Left lobe of liver (tissue), 2 donors: ENCODE data around the gene TMEM209. TPM values are rescaled to one million over a fixed set of nuclear protein-coding genes. Genes with fewer than 3 reads are reported as not detected.
"Not testable (repeated sequence)": the region's sequence is repeated elsewhere in the genome, so short reads cannot be mapped to it uniquely, and the experiment has no call there.

Experiments used
- ATAC-seq: fragments of 200-7000 bp; cut with Tn5 transposase; one replicate; pipeline ENCODE4 v1.9.1; 2020; ENCODE audit warnings: mild to moderate bottlenecking, moderate library complexity
- DNase-seq: peaks from one replicate; pipeline ENCODE4 v3.0.0-alpha.2; 2020; ENCODE audit warnings: low spot score
- total RNA-seq: library from RNA; stranded (reverse); gene quantifications from one replicate; pipeline ENCODE4 v1.2.1, GENCODE V29; 2021
- donor health status: DM: no; HTN: no; CAD: no; lungs with moderate emphysema.
- donor health status: DM: no; HTN: yes; CAD: no.

The TMEM209 gene
- 7.5 TPM for total RNA-seq

DNA sequence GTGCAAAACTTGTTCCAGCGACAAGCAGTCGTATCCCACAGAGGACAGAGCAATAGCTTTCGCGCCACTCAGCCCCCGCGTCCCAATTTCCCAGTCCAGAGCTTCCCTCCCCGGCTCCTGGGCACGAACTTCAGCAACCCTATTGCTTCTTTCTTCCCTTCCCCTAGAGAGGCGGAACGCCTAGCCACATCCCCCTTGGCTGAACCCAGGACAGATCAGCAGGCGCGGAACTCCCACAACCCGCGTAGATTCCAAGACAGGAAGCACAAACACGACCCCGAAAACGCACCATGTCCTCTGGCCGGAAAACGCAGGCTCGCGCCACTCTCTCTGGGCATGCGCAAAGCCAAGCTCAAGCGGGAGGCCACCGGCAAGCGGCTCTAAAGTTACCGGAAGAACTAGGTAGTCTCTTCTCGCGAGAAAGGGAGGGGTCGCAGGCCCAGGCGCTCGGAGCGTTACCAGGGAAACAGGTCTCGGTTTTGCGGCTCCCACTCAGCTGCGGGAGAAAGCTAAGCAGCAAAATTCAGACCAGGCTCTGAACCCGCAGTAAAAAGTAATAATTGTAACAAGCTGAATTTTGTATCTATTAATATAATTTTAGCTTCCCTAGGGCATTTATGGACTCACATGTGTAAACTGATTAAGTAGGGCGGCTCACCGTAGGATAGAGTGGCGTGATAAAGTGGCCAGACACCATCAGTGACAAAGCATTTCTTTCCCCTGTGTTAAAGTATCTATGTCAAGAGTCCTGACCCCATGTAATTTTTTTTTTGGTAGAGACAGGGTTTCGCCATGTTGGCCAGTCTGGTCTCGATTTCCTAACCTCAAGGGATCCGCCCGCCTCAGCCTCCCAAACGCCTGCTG lies at the start of gene TMEM209:
TSS of gene TMEM209 (minus strand) at position 323 of the 864 bp plus-strand sequence. CDS start at position 292, 31 bp downstream.
- ATAC-seq = peak; percentile 98

DNA sequence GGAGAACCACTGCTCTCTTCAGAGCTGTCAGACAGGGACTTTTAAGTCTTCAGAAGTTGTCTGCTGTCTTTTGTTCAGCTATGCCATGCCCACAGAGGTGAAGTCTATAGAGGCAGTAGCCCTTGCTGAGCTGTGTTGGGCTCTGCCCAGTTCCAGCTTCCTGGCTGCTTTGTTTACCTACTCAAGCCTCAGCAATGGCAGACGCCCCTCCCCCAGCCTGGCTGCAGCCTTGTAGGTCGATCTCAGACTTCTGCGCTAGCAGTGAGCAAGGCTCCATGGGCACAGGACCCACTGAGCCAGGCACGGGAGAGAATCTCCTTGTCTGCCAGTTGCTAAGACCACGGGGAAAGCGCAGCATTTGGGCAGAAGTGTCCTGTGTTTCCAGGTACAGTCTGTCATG lies 49.3 kb upstream of the TMEM209 start:
- DNase-seq = no peak
- no peak for ATAC-seq

More for the DNA sequence above, at the start of gene TMEM209:
- DNase-seq = peak; percentile 95

DNA sequence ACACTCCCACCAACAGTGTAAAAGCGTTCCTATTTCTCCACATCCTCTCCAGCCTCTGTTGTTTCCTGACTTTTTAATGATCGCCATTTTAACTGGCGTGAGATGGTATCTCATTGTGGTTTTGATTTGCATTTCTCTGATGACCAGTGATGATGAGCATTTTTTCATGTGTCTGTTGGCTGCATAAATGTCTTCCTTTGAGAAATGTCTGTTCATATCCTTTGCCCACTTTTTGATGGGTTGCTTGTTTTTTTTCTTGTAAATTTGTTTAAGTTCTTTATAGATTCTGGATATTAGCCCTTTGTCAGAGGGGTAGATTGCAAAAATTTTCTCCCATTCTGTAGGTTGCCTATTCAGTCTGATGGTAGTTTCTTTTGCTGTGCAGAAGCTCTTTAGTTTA lies 44.4 kb upstream of the TMEM209 start:
- not testable (repeated sequence) for ATAC-seq, DNase-seq

GRCh38 chr7:130248842-130249241 lies 43.6 kb upstream of the TMEM209 start:
- not testable (repeated sequence) for DNase-seq, ATAC-seq

GRCh38 chr7:130246491-130246890 lies 41.3 kb upstream of the TMEM209 start:
- ATAC-seq, DNase-seq: not testable (repeated sequence)

- ATAC-seq, DNase-seq: not testable (repeated sequence)
Observed at GRCh38 chr7:130243486-130243885, 38.3 kb upstream of the TMEM209 start.

- peak; percentile 99 for ATAC-seq
- peak; percentile 67 for DNase-seq
Observed at GRCh38 chr7:130242198-130243014, 37.2 kb upstream of the TMEM209 start.

DNA sequence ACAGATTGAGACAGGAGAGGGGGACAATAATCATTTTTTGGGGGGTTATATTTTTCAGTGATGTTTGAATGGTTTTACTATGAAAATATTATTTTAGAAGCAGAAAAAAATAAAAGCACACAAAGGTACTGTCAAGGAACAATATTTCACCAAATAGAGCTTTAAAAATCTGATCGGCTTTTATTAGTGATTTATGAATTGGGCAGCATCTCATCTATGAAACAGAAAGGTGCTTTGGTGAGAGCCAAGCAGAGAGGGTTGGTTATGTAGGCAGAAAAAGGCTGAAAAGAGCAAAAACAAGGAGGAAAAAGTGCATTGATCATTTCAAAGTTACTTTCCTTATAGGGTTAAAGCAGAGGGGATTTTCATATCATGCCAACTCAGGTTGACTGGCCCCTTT lies 35.0 kb upstream of the TMEM209 start:
- DNase-seq = no peak
- no peak for ATAC-seq

DNA sequence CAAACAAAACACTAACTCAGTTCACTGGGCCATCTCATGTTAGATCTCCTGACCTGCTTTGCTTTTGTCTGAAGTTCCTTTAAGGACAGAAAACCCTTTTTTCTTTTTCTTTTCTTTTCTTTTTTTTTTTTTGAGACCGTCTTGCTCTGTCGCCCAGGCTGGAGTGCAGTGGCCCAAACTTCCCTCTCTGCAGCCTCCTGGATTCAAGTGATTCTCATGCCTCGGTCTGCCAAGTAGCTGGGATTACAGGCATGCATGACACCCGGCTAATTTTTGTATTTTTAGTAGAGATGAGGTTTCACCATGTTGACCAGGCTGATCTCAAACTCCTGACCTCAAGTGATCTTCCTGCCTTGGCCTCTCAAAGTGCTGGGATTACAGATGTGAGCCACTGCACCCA lies 31.2 kb upstream of the TMEM209 start:
- ATAC-seq = not testable (repeated sequence)

GRCh38 chr7:130234078-130234477 lies 28.9 kb upstream of the TMEM209 start:
- DNase-seq = no peak
- no peak for ATAC-seq

More for the DNA sequence above, 31.2 kb upstream of the TMEM209 start:
- not testable (repeated sequence) for DNase-seq

DNA sequence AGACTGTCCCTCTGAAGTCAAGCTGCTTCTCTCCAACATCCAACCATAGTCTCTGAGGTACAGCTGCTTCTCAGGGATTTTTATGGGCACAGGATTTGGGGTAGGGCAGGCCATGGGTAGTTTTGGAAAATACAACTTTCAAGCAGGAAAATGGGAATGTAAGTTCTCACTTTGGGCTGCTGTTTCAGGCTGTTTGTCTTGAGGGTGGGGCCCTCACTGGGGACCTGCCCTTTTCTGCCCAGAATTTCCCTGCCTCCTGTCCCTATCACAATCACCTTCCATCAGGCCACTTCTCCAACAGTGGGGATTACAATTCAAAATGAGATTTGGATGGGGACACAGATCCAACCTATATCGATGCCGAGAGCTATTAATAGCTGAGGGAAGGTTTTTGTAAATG lies 27.0 kb upstream of the TMEM209 start:
- no peak for ATAC-seq
- no peak for DNase-seq

DNA sequence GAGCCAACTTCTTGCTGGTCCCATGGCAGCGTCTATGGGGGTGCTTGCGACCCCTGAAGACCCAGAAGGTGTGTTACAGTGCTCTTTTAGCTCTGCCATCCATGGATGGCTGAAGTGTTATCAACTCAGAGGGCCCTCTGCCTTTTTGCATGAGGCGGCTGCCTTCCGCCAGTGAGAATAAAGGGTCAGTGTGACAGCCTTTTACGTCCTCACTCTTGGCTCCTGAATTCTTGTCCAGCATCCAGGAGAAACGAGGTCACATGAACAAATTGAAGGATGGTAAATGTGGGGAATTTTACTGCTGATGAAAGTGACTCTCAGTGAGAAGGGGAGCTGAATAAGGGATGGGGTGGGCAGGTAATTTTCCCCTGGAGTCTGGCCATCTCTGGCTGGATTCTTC lies 26.6 kb upstream of the TMEM209 start:
- no peak for DNase-seq
- no peak for ATAC-seq

GRCh38 chr7:130229981-130230380 lies 24.8 kb upstream of the TMEM209 start:
- not testable (repeated sequence) for DNase-seq, ATAC-seq

DNA sequence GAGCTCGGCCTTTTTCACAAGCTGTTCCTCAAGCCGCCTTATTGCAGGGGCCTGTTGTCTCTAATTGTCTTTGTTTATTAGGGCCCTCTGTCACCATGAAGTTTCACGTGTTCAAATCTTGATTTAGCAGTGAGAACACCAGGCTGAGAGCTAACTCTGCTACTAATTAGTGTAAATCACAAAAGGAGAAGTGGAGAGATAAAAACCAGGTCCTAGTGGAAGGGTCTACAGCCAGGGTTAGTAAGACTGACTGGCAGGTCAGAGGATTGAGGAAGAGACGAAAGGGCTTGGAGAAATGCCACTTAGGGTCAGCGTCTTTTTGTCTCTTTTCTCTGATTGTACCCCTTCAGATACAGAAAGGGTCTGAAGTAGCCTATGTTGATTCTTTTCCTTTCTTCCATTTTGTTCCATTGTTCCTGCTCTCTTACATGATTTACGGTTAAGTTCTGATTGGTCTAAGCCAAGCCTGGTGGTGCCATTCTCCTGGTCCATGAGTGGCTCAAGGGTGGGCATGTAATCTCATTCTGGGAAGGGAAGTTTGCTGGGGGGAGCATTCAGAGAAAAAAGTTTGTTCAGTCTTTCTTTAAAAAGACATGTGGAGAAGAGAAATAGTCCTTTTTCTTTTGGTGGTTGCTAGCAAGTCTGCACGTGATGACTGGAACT lies 23.8 kb upstream of the TMEM209 start:
- DNase-seq (no peak), ATAC-seq (no peak)

DNA sequence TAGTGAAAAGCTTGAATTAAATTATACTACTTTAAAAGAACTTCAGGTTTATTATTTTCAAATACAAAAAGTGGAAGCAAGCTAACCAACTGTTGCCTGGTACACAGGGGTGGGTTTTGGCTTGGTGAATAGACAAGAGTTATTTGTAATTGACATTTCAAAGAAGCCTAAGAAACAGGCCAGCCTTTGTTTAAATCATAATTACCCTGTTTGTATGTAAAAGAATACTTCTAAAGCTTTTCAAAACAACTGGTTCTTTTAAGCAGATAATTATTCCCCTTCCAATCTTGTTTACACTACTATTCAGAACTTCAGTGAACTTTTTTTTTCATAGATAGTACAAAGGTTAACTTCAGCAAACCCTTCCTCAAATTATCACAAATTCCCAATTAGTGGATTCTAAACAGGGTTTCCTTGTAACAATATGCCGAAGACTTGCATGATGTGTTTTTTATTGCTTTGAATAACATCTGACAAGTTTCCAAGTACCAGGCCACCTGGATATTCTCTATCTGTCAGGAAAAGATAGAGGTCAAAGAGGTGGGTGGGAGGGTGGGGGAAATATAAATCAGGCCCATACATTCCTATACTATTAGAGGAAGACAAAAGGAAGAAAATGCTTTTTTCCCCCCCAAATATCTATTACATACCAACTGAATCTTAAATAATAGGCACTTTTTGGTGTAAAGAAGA lies 22.8 kb upstream of the TMEM209 start:
- DNase-seq (no peak), ATAC-seq (no peak)

- DNase-seq = no peak
- ATAC-seq = no peak
Observed at GRCh38 chr7:130226333-130226732, 21.1 kb upstream of the TMEM209 start.

DNA sequence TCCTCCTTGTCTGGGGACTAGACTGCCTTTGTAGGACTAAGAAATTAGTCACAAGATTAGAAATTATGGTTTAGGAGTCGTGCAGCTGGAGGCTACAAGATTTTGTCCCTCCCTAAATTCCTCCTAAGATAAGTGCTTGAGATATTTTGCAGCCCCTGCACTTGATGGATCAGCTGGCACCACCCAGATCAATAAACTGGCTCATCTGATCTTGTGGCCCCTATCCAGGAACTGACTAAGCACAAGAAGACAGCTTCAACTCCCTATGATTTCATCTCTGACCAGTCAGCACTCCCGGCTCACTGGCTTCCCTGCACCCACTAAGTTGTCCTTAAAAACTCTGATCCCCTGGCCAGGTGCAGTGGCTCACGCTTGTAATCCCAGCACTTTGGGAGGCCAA lies 19.7 kb upstream of the TMEM209 start:
- DNase-seq, ATAC-seq: not testable (repeated sequence)

- ATAC-seq = no peak
Observed at GRCh38 chr7:130224210-130224609, 19.0 kb upstream of the TMEM209 start.

DNA sequence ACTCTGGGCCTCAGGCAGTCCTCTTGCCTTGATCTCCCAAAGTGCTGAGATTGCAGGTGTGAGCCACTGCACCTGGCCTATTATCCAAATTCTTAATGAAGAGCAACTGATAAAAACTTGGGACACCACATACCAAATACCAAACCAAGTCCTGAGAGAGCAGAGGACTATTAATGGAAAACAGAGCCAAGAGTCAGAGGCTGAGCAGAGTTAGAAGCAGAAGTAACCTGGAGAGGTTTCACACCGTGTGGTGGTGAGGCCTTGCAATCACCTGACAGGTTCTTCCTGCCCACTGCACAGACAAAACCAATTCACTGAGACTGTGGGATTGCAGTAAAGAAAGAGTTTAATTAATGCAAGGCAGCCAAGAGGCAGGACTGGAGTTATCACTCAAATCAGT lies 18.4 kb upstream of the TMEM209 start:
- ATAC-seq (no peak), DNase-seq (no peak)

More at GRCh38 chr7:130224210-130224609, 19.0 kb upstream of the TMEM209 start:
- no peak for DNase-seq

DNA sequence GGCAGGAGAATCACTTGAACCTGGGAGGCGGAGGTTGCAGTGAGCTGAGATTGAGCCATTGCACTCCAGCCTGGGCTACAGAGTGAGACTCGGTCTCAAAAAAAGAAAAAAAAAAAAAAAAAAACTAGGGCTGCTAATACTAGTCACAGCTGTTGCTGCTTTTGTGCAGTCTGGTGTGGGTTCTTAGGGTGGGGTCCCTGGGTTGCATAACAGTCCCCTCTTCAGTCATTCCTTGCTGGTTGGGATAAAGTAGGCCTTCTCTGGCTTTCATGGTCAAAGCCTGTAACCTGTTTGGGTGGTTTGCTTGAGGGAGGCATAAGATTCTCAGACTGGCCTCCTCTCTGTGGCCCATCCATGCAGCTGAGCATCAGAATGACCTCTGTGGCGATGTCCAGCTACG lies 16.5 kb upstream of the TMEM209 start:
- DNase-seq (no peak), ATAC-seq (no peak)
